Fibroblast of lung (primary cell): Measurements from ENCODE around the gene CDYL. TPM values are rescaled to one million over a fixed set of nuclear protein-coding genes. Genes with fewer than 3 reads are reported as not detected.
"Not testable (repeated sequence)": the region's sequence is repeated elsewhere in the genome, so short reads cannot be mapped to it uniquely, and the experiment has no call there.

Experiments used
- DNase-seq, 2 donors: peaks; one replicate each; pipeline versions ENCODE4 v3.0.0 to v3.0.0-alpha.2; 2010; ENCODE audit warnings: low read depth in 2 of 2
- H2AFZ ChIP-seq: 2 replicates; pipeline ENCODE4 v1.5.1; 2012; ENCODE audit warnings: low read length, control low read depth, inconsistent platforms
- H3K27ac ChIP-seq: 2 replicates; pipeline ENCODE4 v1.5.1; 2011; ENCODE audit warnings: low read length, control low read depth; ENCODE audit not compliant: insufficient read depth
- H3K27me3 ChIP-seq: 2 replicates; pipeline ENCODE4 v1.5.1; 2011; ENCODE audit warnings: mild to moderate bottlenecking, low read length; ENCODE audit not compliant: control insufficient read depth, insufficient read depth
- H3K36me3 ChIP-seq: 2 replicates; pipeline ENCODE4 v1.5.1; 2011; ENCODE audit warnings: low read length; ENCODE audit not compliant: control insufficient read depth, insufficient read depth
- H3K4me1 ChIP-seq: 2 replicates; pipeline ENCODE4 v1.5.1; 2011; ENCODE audit warnings: low read length; ENCODE audit not compliant: control insufficient read depth, insufficient read depth; ENCODE audit errors: extremely low read depth
- H3K4me2 ChIP-seq: 2 replicates; pipeline ENCODE4 v1.5.1; 2011; ENCODE audit warnings: low read length, control low read depth; ENCODE audit not compliant: insufficient read depth; ENCODE audit errors: extremely low read depth
- H3K4me3 ChIP-seq, 4 experiments: fragments of 200-600 bp in 1 of 4; sonication (generic) in 1 of 4; replicated peaks in 1 of 4; 2 replicates each; pipeline ENCODE4 v1.5.1; 2011 to 2016; ENCODE audit warnings: low read length in 4 of 4, low read depth in 3 of 4, mild to moderate bottlenecking in 3 of 4, control low read depth in 2 of 4, inconsistent platforms in 1 of 4, mixed read lengths in 1 of 4; ENCODE audit not compliant: insufficient read depth in 1 of 4; ENCODE audit errors: control extremely low read depth in 1 of 4
- H3K79me2 ChIP-seq: 2 replicates; pipeline ENCODE4 v1.5.1; 2012; ENCODE audit warnings: mild to moderate bottlenecking, low read length, inconsistent platforms; ENCODE audit not compliant: control insufficient read depth, insufficient read depth
- H3K9ac ChIP-seq: 2 replicates; pipeline ENCODE4 v1.5.1; 2011; ENCODE audit warnings: mild to moderate bottlenecking, low read length, control low read depth; ENCODE audit not compliant: insufficient read depth
- H3K9me3 ChIP-seq: 2 replicates; pipeline ENCODE4 v1.5.1; 2012; ENCODE audit warnings: low read depth, low read length; ENCODE audit not compliant: control insufficient read depth, insufficient read depth
- H4K20me1 ChIP-seq: 2 replicates; pipeline ENCODE4 v1.5.1; 2011; ENCODE audit warnings: low read length; ENCODE audit not compliant: control insufficient read depth, insufficient read depth; ENCODE audit errors: extremely low read depth
- CTCF ChIP-seq, 2 donors: IDR thresholded peaks in 1 of 2; conservative IDR thresholded peaks in 1 of 2; 1 replicate in 1 of 2; 2 replicates in 1 of 2; pipeline ENCODE4 v1.5.1; 2011 to 2012; ENCODE audit warnings: low read length in 2 of 2, control low read depth in 1 of 2, inconsistent platforms in 1 of 2, low read depth in 1 of 2, mild to moderate bottlenecking in 1 of 2
- EZH2 ChIP-seq: IDR thresholded peaks from 2 replicates; pipeline ENCODE4 v1.5.1; 2012; ENCODE audit warnings: low read length, control low read depth, mild to moderate bottlenecking; ENCODE audit errors: missing control alignments
- polyA plus RNA-seq, 2 donors: library from polyadenylated mRNA; depleted of rRNA in 1 of 2; stranded (reverse) in 1 of 2; unstranded in 1 of 2; fragments of >200 nt; gene quantifications; 2 replicates each; pipeline ENCODE4 v1.2.1, GENCODE V29; 2011 to 2012; ENCODE audit warnings: missing spikeins in 1 of 2
- total RNA-seq: library from RNA; depleted of rRNA; stranded (reverse); fragments of >200 nt; gene quantifications from 2 replicates; pipeline ENCODE4 v1.2.1, GENCODE V29; 2014

The CDYL gene
- total and polyA plus RNA-seq, 2 donors (not counting 1 experiment from before 2014, with no cell fraction given): 20.6 to 24.9 TPM

- no peaks in the 10 kb centered on the region for H3K9me3 ChIP-seq
- no peaks in the 10 kb centered on the region for H3K27me3 ChIP-seq
- no peak overlapping the region for H3K4me3 ChIP-seq
- H3K79me2 ChIP-seq: peaks cover 24% of the 10 kb centered on the region
- no peak overlapping the region for H3K4me2 ChIP-seq
- no peaks in the 10 kb centered on the region for H4K20me1 ChIP-seq
- H2AFZ ChIP-seq: no peak overlapping the region
- H3K9ac ChIP-seq: no peak overlapping the region
- H3K27ac ChIP-seq: no peak overlapping the region
- TF ChIP-seq CTCF (conservative IDR thresholded peaks at IDR 0.05 in 1 of 2, IDR thresholded peaks at IDR 0.05 in 1 of 2; ENCODE audit: low read depth in 1 of 2, low read length in 2 of 2) (no peak), EZH2 (no peak)
- no peaks in the 10 kb centered on the region for H3K4me1 ChIP-seq
- no peaks in the 10 kb centered on the region for H3K36me3 ChIP-seq
- no peak for DNase-seq
Observed at GRCh38 chr6:4829089-4829488, 52.9 kb downstream of the CDYL start.

GRCh38 chr6:4835540-4835939 is 59.3 kb downstream of the CDYL start:
- not testable (repeated sequence) for H3K4me3 ChIP-seq, H3K4me2 ChIP-seq, H3K79me2 ChIP-seq, H2AFZ ChIP-seq, H3K4me1 ChIP-seq, DNase-seq, H3K9ac ChIP-seq, H3K9me3 ChIP-seq, H3K27ac ChIP-seq, H3K36me3 ChIP-seq, H4K20me1 ChIP-seq, H3K27me3 ChIP-seq

DNA sequence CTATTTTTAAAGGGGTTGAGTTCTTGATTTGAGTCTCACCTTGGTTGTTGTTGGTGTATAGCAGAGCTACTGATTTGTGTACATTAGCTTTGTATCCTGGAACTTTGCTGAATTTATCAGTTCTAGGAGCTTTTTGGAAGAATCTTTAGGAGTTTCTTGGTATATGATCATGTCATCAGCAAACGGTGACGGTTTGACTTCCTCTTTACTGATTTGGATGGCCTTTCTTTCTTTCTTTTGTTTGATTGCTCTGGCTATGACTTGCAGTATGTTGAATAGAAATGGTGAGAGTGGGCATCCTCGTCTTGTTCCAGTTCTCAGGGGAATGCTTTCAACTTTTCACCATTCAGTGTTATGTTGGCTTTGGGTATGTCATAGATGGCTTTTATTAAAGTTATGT is 64.0 kb downstream of the CDYL start:
- H4K20me1 ChIP-seq: no peaks in the 10 kb centered on the region
- no peaks in the 10 kb centered on the region for H3K36me3 ChIP-seq
- H3K4me1 ChIP-seq: no peaks in the 10 kb centered on the region
- H3K27ac ChIP-seq: no peak overlapping the region
- DNase-seq: no peak
- no peak overlapping the region for H3K4me3 ChIP-seq
- no peak for TF ChIP-seq EZH2
- H3K9me3 ChIP-seq: no peaks in the 10 kb centered on the region
- H3K9ac ChIP-seq: no peak overlapping the region
- no peak overlapping the region for H2AFZ ChIP-seq
- H3K79me2 ChIP-seq: peaks cover 24% of the 10 kb centered on the region
- no peak overlapping the region for H3K4me2 ChIP-seq
- H3K27me3 ChIP-seq: no peaks in the 10 kb centered on the region

DNA sequence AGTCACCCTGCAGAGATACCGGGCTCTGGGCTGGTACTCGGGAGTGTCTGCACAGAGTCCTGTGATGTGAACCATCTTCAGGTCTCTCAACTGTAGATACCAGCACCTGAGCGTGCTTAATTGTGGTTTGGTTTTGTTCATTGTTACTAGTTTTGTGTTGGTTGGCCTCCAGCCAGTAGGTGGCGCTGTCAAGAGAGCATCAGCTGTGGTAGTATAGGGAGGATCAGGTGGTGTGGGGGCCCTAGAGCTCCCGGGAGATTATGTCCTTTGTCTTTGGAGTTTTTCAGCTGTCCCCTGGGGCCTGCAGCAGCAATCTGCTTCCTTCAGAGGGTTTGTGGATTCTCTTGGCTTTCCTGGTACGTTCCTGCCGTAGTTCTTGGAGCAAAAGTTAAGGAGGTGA is 67.9 kb downstream of the CDYL start:
- Histone ChIP-seq H4K20me1 (no peaks in the 10 kb centered on the region), H3K9ac (no peak overlapping the region), H3K4me1 (peaks cover 4% of the 10 kb centered on the region), H3K79me2 (peaks cover 27% of the 10 kb centered on the region), H3K27ac (no peak overlapping the region), H3K4me3 (no peak overlapping the region), H3K9me3 (no peaks in the 10 kb centered on the region), H3K4me2 (no peak overlapping the region), H3K36me3 (no peaks in the 10 kb centered on the region), H3K27me3 (no peaks in the 10 kb centered on the region), H2AFZ (no peak overlapping the region)
- TF ChIP-seq EZH2 (no peak), CTCF (conservative IDR thresholded peaks at IDR 0.05 in 1 of 2, IDR thresholded peaks at IDR 0.05 in 1 of 2; ENCODE audit: low read depth in 1 of 2, low read length in 2 of 2) (no peak)
- DNase-seq: no peak
